GM23338 (cell line): ENCODE measurements around the gene WT1.

ENCODE experiments used
- CREB1 ChIP-seq: fragments of 250-450 bp; sonication (Bioruptor Pico); IDR thresholded peaks from 2 replicates; pipeline ENCODE4 v1.5.0; 2020; ENCODE audit warnings: low read depth, mild to moderate bottlenecking, moderate library complexity
- EZH2 ChIP-seq: fragments of 200-600 bp; sonication (generic); IDR thresholded peaks from one replicate; pipeline ENCODE4 v1.8.0; 2017; ENCODE audit warnings: antibody characterized with exemption, mild to moderate bottlenecking, low read depth; ENCODE audit not compliant: unreplicated experiment
- JUNB ChIP-seq: IDR thresholded peaks from one replicate; pipeline ENCODE4 v1.6.1; 2016; ENCODE audit warnings: antibody characterized with exemption; ENCODE audit not compliant: unreplicated experiment
- POLR2AphosphoS5 ChIP-seq: IDR thresholded peaks from 2 replicates; pipeline ENCODE4 v1.6.1; 2016; ENCODE audit warnings: antibody characterized with exemption, low read depth
- TF ChIP-seq, protein P1 (sequence below), 2 experiments: fragments of 200-600 bp in 1 of 2; sonication (generic) in 1 of 2; conservative IDR thresholded peaks; 2 replicates each; pipeline versions ENCODE4 v1.5.1 to v1.6.1; 2016 to 2017; ENCODE audit warnings: antibody characterized with exemption in 2 of 2, low read depth in 2 of 2, mild to moderate bottlenecking in 2 of 2, moderate library complexity in 1 of 2

DNA sequence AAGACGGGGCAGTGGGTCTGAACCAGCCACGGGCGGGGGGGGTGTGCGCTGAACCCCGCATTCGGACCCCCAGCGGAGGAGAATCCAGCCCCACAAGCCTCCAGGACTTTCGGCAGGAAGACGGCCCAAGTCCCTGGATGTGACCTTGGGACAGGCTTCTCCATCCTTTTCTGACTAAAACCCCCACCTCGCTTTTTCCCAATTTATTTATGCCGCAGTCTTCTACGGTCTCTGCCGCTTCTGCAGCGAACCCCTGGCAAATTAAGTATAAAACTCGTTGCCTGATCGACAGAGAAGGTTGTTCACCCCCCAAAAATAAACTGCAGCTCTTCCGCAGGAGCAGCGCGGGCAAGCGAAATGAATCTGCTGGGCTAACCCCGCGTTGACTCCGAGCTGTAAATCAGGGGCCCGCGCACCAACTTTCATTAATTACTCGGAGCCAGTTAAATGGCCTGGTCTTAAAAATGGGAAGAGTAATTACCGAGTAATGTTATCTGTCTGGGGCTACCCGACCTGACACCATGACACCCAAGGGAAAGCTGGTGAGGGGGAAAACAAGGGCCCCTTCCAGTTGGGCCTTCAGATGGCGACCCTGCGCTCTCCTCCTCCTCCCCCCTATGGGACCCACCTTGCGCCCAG, 6.6 kb downstream of the WT1 start:
- peak; percentile 92 for TF ChIP-seq EZH2
- no peak for TF ChIP-seq CREB1 (CRISPR knock-in tag)
- TF ChIP-seq POLR2AphosphoS5: no peak
- TF ChIP-seq JUNB: no peak
- TF ChIP-seq, protein P1, sequence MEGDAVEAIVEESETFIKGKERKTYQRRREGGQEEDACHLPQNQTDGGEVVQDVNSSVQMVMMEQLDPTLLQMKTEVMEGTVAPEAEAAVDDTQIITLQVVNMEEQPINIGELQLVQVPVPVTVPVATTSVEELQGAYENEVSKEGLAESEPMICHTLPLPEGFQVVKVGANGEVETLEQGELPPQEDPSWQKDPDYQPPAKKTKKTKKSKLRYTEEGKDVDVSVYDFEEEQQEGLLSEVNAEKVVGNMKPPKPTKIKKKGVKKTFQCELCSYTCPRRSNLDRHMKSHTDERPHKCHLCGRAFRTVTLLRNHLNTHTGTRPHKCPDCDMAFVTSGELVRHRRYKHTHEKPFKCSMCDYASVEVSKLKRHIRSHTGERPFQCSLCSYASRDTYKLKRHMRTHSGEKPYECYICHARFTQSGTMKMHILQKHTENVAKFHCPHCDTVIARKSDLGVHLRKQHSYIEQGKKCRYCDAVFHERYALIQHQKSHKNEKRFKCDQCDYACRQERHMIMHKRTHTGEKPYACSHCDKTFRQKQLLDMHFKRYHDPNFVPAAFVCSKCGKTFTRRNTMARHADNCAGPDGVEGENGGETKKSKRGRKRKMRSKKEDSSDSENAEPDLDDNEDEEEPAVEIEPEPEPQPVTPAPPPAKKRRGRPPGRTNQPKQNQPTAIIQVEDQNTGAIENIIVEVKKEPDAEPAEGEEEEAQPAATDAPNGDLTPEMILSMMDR (conservative IDR thresholded peaks at IDR 0.05; ENCODE audit: low read depth in 2 of 2): no peak
